ENCODE data around the gene TSC22D4.
A peak's percentile ranks its signal among the peaks of the same experiment; 100 is the strongest.

Gene TSC22D4

GRCh38 chr7:100492738-100493475, 13.9 kb upstream of the TSC22D4 start:
- no peak for DNase-seq (ENCODE audit: low spot score)

- no peak for DNase-seq (ENCODE audit: low spot score)
Measured at GRCh38 chr7:100491192-100491578, 12.2 kb upstream of the TSC22D4 start.

DNA sequence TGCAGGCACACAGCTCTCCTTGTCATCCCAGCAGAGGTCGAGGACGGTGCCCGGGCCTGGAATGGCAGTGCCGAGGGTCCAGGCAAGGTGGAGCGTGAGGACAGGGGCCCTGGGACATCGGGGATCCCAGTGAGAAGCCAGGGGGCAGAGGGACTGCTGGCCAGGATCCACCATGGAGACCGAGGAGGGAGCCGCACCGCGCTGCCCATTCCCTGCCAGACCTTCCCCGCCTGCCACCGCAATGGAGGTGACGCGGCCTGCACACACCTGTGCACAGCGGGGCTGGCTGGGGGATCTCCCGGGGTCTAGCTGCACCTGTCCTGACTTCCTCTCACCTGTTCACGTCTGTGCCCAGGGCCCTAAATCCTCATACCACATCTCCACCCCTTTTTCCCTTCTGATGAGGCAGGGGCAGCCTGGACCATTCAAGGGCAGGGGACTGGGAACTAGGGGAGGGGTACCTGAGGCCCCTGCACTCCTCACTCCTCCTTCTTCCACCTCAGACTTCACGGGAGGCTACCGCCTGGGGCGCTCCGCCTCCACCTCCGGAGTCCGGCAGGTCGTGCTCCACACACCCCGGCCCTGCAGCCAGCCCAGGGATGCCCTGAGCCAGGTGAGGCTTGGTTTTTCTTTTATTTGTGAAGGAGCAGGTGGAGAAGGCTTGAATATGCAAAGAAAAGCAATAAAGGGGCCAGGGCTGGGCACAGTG, 11.6 kb upstream of the TSC22D4 start:
- no peak for DNase-seq (ENCODE audit: low spot score)

- peak; percentile 96 for DNase-seq (ENCODE audit: low spot score)
Measured at GRCh38 chr7:100489824-100490223, 10.8 kb upstream of the TSC22D4 start.

DNA sequence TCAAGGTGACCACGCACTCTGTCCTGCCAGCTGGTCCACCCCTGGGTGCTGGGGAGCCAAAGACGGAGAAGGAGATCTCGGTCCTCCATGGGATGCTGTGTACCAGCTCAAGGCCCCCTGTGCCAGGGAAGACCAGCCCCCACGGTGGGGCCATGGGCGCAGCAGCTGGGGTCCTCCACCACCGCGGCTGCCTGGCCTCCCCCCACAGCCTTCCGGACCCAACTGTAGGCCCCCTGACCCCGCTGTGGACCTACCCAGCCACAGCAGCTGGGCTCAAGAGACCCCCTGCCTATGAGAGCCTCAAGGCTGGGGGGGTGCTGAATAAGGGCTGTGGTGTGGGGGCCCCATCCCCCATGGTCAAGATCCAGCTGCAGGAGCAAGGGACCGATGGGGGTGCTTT, 10.1 kb upstream of the TSC22D4 start:
- DNase-seq (ENCODE audit: low spot score) = no peak

GRCh38 chr7:100488333-100489095, 9.5 kb upstream of the TSC22D4 start:
- no peak for DNase-seq (ENCODE audit: low spot score)

DNA sequence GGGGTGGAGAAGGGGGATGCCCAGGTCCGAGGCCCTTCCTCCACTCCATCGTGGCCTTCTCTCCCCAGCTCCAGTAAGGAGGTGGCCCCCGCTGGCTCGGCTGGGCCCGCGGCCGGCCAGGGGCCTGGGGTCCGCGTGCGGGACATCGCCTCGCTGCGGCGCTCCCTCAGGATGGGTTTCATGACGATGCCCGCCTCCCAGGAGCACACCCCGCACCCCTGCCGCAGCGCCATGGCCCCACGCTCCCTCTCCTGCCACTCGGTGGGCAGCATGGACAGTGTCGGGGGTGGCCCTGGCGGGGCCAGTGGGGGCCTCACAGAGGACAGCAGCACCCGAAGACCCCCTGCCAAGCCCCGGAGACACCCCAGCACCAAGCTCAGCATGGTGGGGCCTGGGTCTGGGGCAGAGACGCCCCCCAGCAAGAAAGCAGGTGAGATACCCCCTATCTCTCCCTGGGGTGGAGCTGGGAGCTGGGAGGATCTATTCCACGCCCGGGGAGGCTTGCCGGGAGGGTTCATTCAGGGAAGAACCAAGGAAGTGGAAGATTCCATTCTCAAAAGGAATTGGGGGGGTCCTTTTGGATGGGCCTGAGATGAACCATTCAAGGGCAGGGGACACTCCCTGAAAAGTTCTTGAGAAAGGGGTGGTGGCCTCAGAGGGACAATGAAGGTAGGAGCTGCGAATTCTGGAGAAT, 7.9 kb upstream of the TSC22D4 start:
- DNase-seq (ENCODE audit: low spot score) = no peak

GRCh38 chr7:100486111-100486636, 7.2 kb upstream of the TSC22D4 start:
- DNase-seq (ENCODE audit: low spot score) = no peak

DNA sequence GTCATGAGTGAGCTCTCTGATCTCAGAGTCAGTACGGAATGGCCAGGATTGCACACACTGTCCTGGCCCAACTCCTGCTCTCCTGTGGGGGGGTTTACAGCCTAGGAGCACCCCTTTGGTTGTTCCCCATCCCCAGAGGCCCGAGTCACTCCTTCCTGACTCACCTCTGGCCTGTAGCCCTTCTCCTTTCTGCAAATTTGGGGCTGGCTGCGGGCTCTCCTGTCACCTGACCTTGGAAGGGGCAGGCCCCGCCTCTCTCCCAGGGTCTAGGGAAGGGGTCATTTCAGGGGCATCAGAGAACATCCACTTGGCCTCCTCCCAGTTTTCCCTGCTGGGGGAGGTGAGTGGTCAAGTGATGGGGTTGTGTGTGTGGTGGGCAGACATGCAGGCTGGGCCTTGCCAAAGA, 6.5 kb upstream of the TSC22D4 start:
- DNase-seq (ENCODE audit: low spot score) = no peak

- DNase-seq (ENCODE audit: low spot score) = no peak
Measured at GRCh38 chr7:100484673-100485045, 5.6 kb upstream of the TSC22D4 start.

DNA sequence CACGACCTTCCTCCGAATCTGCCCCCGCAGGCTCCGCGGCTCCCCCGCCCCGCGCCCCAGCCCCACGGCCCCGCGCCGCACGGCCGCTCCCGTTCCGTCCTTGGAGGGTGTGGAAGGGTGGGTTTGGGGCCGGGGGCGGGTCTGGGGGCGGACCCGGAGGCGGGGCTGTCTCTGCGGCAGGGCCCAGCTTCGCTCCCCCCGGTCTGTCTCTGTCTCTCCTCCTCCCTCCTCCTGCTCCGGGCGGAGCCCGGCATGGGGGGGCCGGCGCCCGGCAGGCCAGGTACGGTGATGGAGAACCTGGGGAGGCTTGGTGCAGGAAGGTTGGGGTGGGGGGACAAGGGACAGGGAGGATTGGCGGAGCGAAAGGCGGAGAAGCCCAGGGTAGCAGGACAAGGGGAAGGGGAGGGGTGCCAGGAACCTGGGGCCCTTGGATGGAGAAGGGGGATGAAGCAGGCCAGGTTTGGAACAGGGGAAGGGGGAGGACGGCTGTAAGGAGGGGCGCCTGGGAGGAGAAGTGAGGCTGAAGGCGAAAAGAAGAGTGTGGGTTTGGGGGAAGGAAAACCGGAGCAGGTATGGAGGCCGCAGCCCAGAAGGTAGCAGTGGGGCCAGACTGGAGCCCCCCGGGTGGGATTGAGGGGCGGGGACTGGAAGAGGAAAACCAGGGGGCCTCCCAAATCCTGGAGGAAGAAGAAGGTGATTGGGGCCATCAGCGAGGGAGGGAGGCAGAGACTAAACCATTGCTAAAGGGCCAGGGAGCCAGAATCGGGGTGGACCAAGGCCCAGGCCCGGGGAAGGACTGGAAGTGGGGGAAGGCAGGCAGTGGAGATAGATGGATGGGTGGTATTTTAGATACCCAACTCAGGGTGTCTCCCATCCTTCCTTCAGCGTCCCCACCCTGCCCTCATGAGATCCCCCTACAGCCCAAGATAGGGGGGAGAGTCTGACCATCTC, 5.0 kb upstream of the TSC22D4 start, which contains the start of gene NYAP1:
Gene NYAP1, plus strand, starts transcription at position 206 of the 951 bp plus-strand sequence. CDS start 1,385 bp downstream, outside the sequence.
- no peak for DNase-seq (ENCODE audit: low spot score)

DNA sequence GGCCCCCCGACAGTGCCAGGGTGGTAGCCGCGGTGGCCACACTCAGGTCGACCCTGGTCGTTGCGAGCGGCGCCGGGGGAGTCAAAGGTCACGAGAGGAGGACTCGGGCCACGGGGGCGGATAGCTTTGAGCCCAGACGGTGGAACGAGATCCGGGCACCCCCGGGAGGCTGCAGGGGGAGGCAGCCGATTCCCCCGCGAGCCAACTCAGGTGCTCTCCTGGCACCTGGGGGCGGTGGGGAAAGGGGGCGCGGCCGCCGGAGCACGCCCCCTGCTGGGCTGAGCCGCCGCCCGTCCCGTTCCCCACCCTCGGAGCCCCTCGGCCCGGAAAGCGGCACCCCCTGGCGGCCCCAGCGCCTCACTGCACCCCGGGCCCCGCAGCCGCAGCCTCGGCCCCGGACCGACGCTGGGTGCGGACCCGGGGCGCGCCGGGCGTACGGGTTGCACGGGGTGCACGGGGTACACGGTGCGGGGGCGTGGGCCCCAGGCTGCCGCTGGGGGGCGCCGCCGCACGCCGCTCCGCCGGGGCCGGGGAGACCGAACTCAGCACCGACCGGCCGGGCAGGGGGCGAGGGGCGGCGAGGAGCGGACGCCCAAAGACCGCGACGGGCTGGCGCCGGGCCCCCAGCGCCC, 4.2 kb upstream of the TSC22D4 start:
- DNase-seq (ENCODE audit: low spot score) = peak; percentile 89

DNA sequence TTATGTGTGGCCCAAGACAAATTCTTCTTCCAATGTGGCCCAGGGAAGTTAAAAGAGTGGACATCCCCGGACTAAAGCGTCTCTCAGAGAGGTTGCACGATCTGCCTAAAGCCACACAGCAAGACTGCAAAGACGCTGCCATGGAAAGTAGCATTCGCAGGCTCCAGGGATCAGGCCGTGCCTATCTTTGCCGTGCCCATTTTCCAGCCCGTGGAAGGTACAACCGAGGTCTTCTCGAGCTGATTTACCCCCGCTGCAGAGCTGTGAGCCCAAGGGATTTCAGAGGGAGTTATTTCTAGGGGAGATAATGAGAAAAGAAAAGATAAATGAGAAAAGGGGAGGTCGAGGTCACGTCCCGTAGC, 3.7 kb upstream of the TSC22D4 start:
- DNase-seq (ENCODE audit: low spot score) = no peak

- DNase-seq (ENCODE audit: low spot score) = no peak
Measured at GRCh38 chr7:100481466-100481865, 2.5 kb upstream of the TSC22D4 start.

DNA sequence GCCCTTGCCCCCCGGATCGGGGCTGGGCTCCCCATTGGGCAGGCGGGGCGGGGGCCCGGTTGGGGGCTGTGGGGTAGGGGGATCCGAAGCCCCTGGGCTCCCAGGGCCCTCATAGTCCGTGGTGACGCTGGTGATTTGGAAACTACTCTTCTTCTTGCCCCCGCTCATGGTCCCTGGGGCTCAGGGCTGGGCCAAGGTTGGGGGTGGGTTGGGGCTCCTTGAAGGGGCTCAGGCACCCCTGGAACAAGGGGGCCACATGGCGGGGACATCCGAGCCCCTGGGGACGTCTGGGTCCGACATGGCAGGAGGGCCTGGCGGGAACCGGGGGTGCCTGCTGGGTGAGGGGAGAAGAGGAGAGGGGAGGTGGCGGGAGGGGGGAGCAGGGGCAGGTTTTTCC, 1.1 kb downstream of the TSC22D4 start:
- peak; percentile 53 for DNase-seq (ENCODE audit: low spot score)

- peak; percentile 75 for DNase-seq (ENCODE audit: low spot score)
Measured at GRCh38 chr7:100476903-100477870, 1.8 kb downstream of the TSC22D4 start.

DNA sequence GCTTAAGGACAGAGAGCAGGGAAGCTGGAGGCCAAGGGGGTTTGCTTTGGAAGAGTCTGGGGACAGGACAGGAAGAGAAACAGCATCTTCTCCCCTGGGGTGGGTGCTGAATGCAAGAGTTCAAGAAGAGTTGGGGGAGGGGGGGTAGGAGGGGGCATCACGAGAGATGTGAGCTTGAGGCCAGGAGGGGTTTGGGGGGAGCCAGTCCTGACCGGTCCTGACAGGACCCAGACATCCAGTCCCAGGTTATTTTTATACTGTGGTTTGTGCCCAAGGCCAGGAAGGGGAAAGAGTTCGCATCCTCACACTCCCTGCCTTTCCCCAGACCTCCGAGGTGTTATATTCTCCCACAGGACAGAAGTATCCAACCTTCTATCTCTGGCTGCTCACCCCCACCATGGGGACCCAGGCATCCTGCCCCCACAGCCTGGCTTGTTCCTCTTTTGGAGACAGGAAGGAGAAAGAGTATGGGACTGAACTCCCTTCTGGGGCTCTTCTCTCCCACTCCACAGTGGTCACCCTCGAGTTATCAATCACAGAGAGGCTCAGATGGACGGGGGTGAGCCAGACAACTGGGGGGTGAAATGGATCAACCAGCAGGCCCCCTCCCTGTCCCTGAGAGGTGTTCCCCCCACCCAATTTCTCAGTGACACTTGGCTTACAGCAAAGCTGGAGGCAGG, 2.8 kb downstream of the TSC22D4 start:
- no peak for DNase-seq (ENCODE audit: low spot score)

DNA sequence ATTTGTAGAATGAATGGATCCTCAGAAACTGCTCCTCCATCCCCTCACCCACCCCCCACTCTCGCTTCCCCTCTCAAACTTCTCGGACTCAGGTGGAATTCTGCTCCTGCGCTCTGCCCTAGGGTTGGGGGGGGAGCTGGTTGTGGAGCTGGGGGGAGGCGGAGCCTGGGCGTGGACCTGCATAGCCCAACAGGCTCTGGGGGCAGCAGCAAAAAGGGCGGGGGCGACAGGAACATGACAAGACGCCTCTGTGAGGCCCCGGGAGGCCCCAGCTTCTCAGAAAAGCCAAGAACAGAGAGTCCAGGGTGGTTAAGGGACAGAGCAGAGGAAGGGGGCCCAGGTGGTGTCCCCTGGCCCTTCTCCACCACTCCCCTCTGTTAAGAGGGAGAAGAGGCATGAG, 3.5 kb downstream of the TSC22D4 start:
- no peak for DNase-seq (ENCODE audit: low spot score)

Measured in NAMALWA (cell line).